Keratinocyte (primary cell): Measurements from ENCODE around the gene GNPDA2. TPM values are rescaled to one million over a fixed set of nuclear protein-coding genes. Genes with fewer than 3 reads are reported as not detected.
A peak's percentile ranks its signal among the peaks of the same experiment; 100 is the strongest.

Source experiments
- DNase-seq: peaks from one replicate; pipeline ENCODE4 v3.0.0-alpha.2; 2011; ENCODE audit warnings: low read depth, missing footprints, low spot score
- FAIRE-seq: peaks from 2 replicates; lab custom pipeline; 2011; peaks lifted over from hg19 to GRCh38; lab: Jason Lieb, UNC
- H2AFZ ChIP-seq: 2 replicates; pipeline ENCODE4 v1.6.0; 2012; ENCODE audit warnings: low read length, control low read depth, inconsistent platforms; ENCODE audit not compliant: control insufficient read depth
- H3K27ac ChIP-seq: 2 replicates; pipeline ENCODE4 v1.5.1; 2011; ENCODE audit warnings: low read length; ENCODE audit not compliant: control insufficient read depth, insufficient read depth
- H3K27me3 ChIP-seq: 3 replicates; pipeline ENCODE4 v1.6.0; 2011; ENCODE audit warnings: low read length; ENCODE audit not compliant: control insufficient read depth, insufficient read depth; ENCODE audit errors: extremely low read depth
- H3K36me3 ChIP-seq, 2 experiments: 2 replicates in 1 of 2; 3 replicates in 1 of 2; pipeline ENCODE4 v1.5.1; 2011; ENCODE audit warnings: low read length in 2 of 2, mild to moderate bottlenecking in 1 of 2; ENCODE audit not compliant: control insufficient read depth in 2 of 2, insufficient read depth in 2 of 2; ENCODE audit errors: extremely low read depth in 1 of 2
- H3K4me1 ChIP-seq: 3 replicates; pipeline ENCODE4 v1.5.1; 2011; ENCODE audit warnings: low read length; ENCODE audit not compliant: control insufficient read depth, insufficient read depth; ENCODE audit errors: extremely low read depth
- H3K4me2 ChIP-seq: 3 replicates; pipeline ENCODE4 v1.6.0; 2011; ENCODE audit warnings: low read depth, low read length; ENCODE audit not compliant: control insufficient read depth, insufficient read depth; ENCODE audit errors: extremely low read depth
- H3K4me3 ChIP-seq, 3 experiments: fragments of 200-600 bp in 1 of 3; sonication (generic) in 1 of 3; 2 replicates in 2 of 3; 3 replicates in 1 of 3; pipeline ENCODE4 v1.5.1; 2011 to 2016; ENCODE audit warnings: low read length in 3 of 3, mild to moderate bottlenecking in 3 of 3, control low read depth in 2 of 3, inconsistent platforms in 1 of 3, low read depth in 1 of 3, mixed read lengths in 1 of 3, mixed run types in 1 of 3, moderate library complexity in 1 of 3; ENCODE audit not compliant: control insufficient read depth in 2 of 3, insufficient read depth in 2 of 3; ENCODE audit errors: extremely low read depth in 1 of 3
- H3K79me2 ChIP-seq: 2 replicates; pipeline ENCODE4 v1.6.0; 2012; ENCODE audit warnings: low read length; ENCODE audit not compliant: control insufficient read depth, insufficient read depth
- H3K9ac ChIP-seq: 3 replicates; pipeline ENCODE4 v1.6.0; 2011; ENCODE audit warnings: low read length; ENCODE audit not compliant: control insufficient read depth, insufficient read depth; ENCODE audit errors: extremely low read depth
- H3K9me1 ChIP-seq: 3 replicates; pipeline ENCODE4 v1.6.0; 2011; ENCODE audit warnings: low read length; ENCODE audit not compliant: control insufficient read depth, insufficient read depth; ENCODE audit errors: extremely low read depth
- H3K9me3 ChIP-seq: 2 replicates; pipeline ENCODE4 v1.5.1; 2012; ENCODE audit warnings: low read depth, low read length; ENCODE audit not compliant: control insufficient read depth
- H4K20me1 ChIP-seq: 3 replicates; pipeline ENCODE4 v1.6.0; 2011; ENCODE audit warnings: low read length; ENCODE audit not compliant: control insufficient read depth, insufficient read depth; ENCODE audit errors: extremely low read depth
- CTCF ChIP-seq, 3 experiments: IDR thresholded peaks in 1 of 3; conservative IDR thresholded peaks in 1 of 3; optimal IDR thresholded peaks in 1 of 3; 2 replicates in 2 of 3; 3 replicates in 1 of 3; pipeline versions ENCODE3 to v1.5.1; 2011; ENCODE audit warnings: low read length in 3 of 3, mild to moderate bottlenecking in 3 of 3, moderate library complexity in 2 of 3, control low read depth in 1 of 3, inconsistent platforms in 1 of 3; ENCODE audit not compliant: insufficient read depth in 2 of 3; ENCODE audit errors: extremely low read depth in 1 of 3
- EZH2 ChIP-seq: IDR thresholded peaks from one replicate; pipeline ENCODE4 v1.6.1; 2012; ENCODE audit warnings: inconsistent platforms, mild to moderate bottlenecking, low read length, moderate library complexity
- dilution Hi-C: fragments of 300-500 bp; cut with MboI; formaldehyde crosslinking; loops from one replicate; pipeline ENCODE4 v1.7.0; 2020; ENCODE audit warnings: low sequenced_read_pairs; ENCODE audit not compliant: extremely low pct_ligation_motif_present
- polyA plus RNA-seq, 5 experiments: library from polyadenylated mRNA; depleted of rRNA in 3 of 5; stranded (reverse) in 3 of 5; stranded (forward) in 1 of 5; unstranded in 1 of 5; fragments of >200 nt; gene quantifications; 1 replicate in 1 of 5; 2 replicates in 3 of 5; 3 replicates in 1 of 5; pipeline versions ENCODE4 v1.2.1 to v1.2.3, GENCODE V29; 2011 to 2012; ENCODE audit warnings: missing spikeins in 2 of 5, low read depth in 1 of 5, low replicate concordance in 1 of 5

The GNPDA2 gene
- polyA plus RNA-seq, 1 donor (not counting 4 experiments of a cell fraction or from before 2014, with no cell fraction given): 22.6 TPM

GRCh38 chr4:44679060-44679459 lies 47.3 kb downstream of the GNPDA2 start:
- peaks cover 37% of the 10 kb centered on the region for H3K79me2 ChIP-seq
- TF ChIP-seq CTCF (optimal IDR thresholded peaks at IDR 0.05 in 1 of 3, IDR thresholded peaks at IDR 0.05 in 1 of 3, conservative IDR thresholded peaks at IDR 0.05 in 1 of 3; ENCODE audit: extremely low read depth in 1 of 3, insufficient read depth in 2 of 3, low read length in 3 of 3) (no peak), EZH2 (no peak)
- peak overlapping the region; percentile 95 for H3K27ac ChIP-seq
- H4K20me1 ChIP-seq: no peaks in the 10 kb centered on the region
- no peaks in the 10 kb centered on the region for H3K9me1 ChIP-seq
- peaks cover 7% of the 10 kb centered on the region for H3K4me1 ChIP-seq
- H3K9me3 ChIP-seq: no peaks in the 10 kb centered on the region
- no peak for DNase-seq
- H3K36me3 ChIP-seq: peaks cover 0 to 3% of the 10 kb centered on the region in 2 experiments
- H3K27me3 ChIP-seq: no peaks in the 10 kb centered on the region
- H3K4me2 ChIP-seq: peak overlapping the region; percentile 95
- dilution Hi-C loops: no loop called here
- FAIRE-seq: no peak
- H2AFZ ChIP-seq: peak overlapping the region; percentile 100
- H3K4me3 ChIP-seq: peak overlapping the region; percentile 83 to 97 (median 91)
- peak overlapping the region; percentile 97 for H3K9ac ChIP-seq

GRCh38 chr4:44678094-44679041 lies 48.0 kb downstream of the GNPDA2 start, which contains the start of gene GUF1:
GUF1 (plus strand) TSS chr4:44678420; CDS start chr4:44678623, 203 bp downstream.
- Histone ChIP-seq H3K9ac (peak within 1 kb of the TSS; percentile 97), H3K4me2 (peak within 1 kb of the TSS; percentile 95), H3K9me1 (no peaks in the 10 kb centered on the region), H3K27me3 (no peaks in the 10 kb centered on the region), H4K20me1 (no peaks in the 10 kb centered on the region), H2AFZ (peak within 1 kb of the TSS; percentile 100), H3K9me3 (no peaks in the 10 kb centered on the region), H3K79me2 (peaks cover 37% of the 10 kb centered on the region), H3K4me3 (peak within 1 kb of the TSS; percentile 83 to 97 (median 91)), H3K4me1 (peaks cover 7% of the 10 kb centered on the region), H3K36me3 (peaks cover 0 to 3% of the 10 kb centered on the region in 2 experiments), H3K27ac (peak within 1 kb of the TSS; percentile 95)
- DNase-seq (peak; percentile 35), FAIRE-seq (peak; percentile 86)
- no peak for TF ChIP-seq CTCF (optimal IDR thresholded peaks at IDR 0.05 in 1 of 3, IDR thresholded peaks at IDR 0.05 in 1 of 3, conservative IDR thresholded peaks at IDR 0.05 in 1 of 3; ENCODE audit: extremely low read depth in 1 of 3, insufficient read depth in 2 of 3, low read length in 3 of 3)
- dilution Hi-C loops: no loop called here
